NCI-H82 treated with DMSO at 0.1 percent for 48 hours (cell line): Measurements from ENCODE around the gene USP27X.
A peak's percentile ranks its signal among the peaks of the same experiment; 100 is the strongest.

Source experiments
- DNase-seq: peaks from one replicate; lab custom pipeline; 2025; ENCODE audit not compliant: unreplicated experiment; lab: John Stamatoyannopoulos, UW

Gene USP27X

GRCh38 chrX:49880668-49881067 lies 1.4 kb downstream of the USP27X start:
- DNase-seq, result no peak

GRCh38 chrX:49884290-49884862 lies 5.1 kb downstream of the USP27X start:
- DNase-seq, result peak; percentile 10

GRCh38 chrX:49892542-49892941 lies 13.3 kb downstream of the USP27X start:
- DNase-seq, result no peak

GRCh38 chrX:49896951-49897350 lies 17.7 kb downstream of the USP27X start:
- DNase-seq, result no peak

GRCh38 chrX:49901048-49901447 lies 21.8 kb downstream of the USP27X start:
- no peak for DNase-seq

GRCh38 chrX:49910344-49910743 lies 31.1 kb downstream of the USP27X start:
- no peak for DNase-seq

- DNase-seq, result no peak
These were observed 32.8 kb downstream of the USP27X start for GRCh38 chrX:49912086-49912485.

- DNase-seq, result no peak
These were observed 33.6 kb downstream of the USP27X start for GRCh38 chrX:49912861-49913260.

- DNase-seq, result peak; percentile 54
These were observed 36.3 kb downstream of the USP27X start for GRCh38 chrX:49915361-49916222.

- DNase-seq, result peak; percentile 4
These were observed 40.3 kb downstream of the USP27X start for GRCh38 chrX:49919617-49920016.

GRCh38 chrX:49921109-49921508 lies 41.8 kb downstream of the USP27X start:
- no peak for DNase-seq

GRCh38 chrX:49922291-49923241 lies 43.3 kb downstream of the USP27X start, which contains the start of gene CLCN5:
CLCN5 (plus strand) TSS chrX:49922596; CDS start chrX:49925299, 2,703 bp downstream.
- peak; percentile 86 for DNase-seq

- DNase-seq, result peak; percentile 19
These were observed 45.9 kb downstream of the USP27X start for GRCh38 chrX:49925176-49925575.

GRCh38 chrX:49930039-49930438 lies 50.8 kb downstream of the USP27X start:
- no peak for DNase-seq
